SK-N-SH (cell line): ENCODE data around the gene RAB1B.

Source experiments
- CTCF ChIP-seq: fragments of 200-600 bp; sonication (generic); IDR thresholded peaks from 2 replicates; pipeline ENCODE4 v1.6.1; 2017; ENCODE audit warnings: antibody characterized with exemption, mild to moderate bottlenecking, moderate library complexity
- GATA2 ChIP-seq: sonication (generic); formaldehyde crosslinking; IDR thresholded peaks from 2 replicates; pipeline ENCODE4 v1.5.0; 2020; ENCODE audit warnings: mild to moderate bottlenecking, missing genetic modification reagents
- NFIC ChIP-seq: IDR thresholded peaks from 2 replicates; pipeline ENCODE4 v1.4.0; 2012; ENCODE audit warnings: borderline replicate concordance
- NRF1 ChIP-seq: IDR thresholded peaks from 2 replicates; pipeline ENCODE4 v1.6.1; 2012; ENCODE audit warnings: low read depth, mild to moderate bottlenecking, low read length
- POLR2AphosphoS5 ChIP-seq: IDR thresholded peaks from 2 replicates; pipeline ENCODE4 v1.6.1; 2012; ENCODE audit warnings: low read depth, low read length
- RCOR1 ChIP-seq: fragments of 150-350 bp; IDR thresholded peaks from 2 replicates; pipeline ENCODE4 v1.6.1; 2017; ENCODE audit warnings: antibody characterized with exemption, low read length
- RXRA ChIP-seq: IDR thresholded peaks from 2 replicates; pipeline ENCODE4 v1.4.0; 2012; ENCODE audit warnings: low read depth, mild to moderate bottlenecking, borderline replicate concordance
- SIN3A ChIP-seq: IDR thresholded peaks from 2 replicates; pipeline ENCODE4 v1.6.1; 2012; ENCODE audit warnings: low read depth, mild to moderate bottlenecking, low read length, moderate library complexity, borderline replicate concordance
- SMC3 ChIP-seq: IDR thresholded peaks from 2 replicates; pipeline ENCODE4 v1.6.1; 2012; ENCODE audit warnings: low read depth, low read length, improper control_type of control experiment

- no peak for TF ChIP-seq CTCF
- no peak for TF ChIP-seq SIN3A
- TF ChIP-seq RCOR1 = no peak
- TF ChIP-seq SMC3 = no peak
- no peak for TF ChIP-seq GATA2 (CRISPR knock-in tag)
- TF ChIP-seq POLR2AphosphoS5 = no peak
- TF ChIP-seq NFIC = no peak
- no peak for TF ChIP-seq RXRA
- no peak for TF ChIP-seq NRF1
Observed at GRCh38 chr11:66239511-66239910, 28.9 kb upstream of the RAB1B start.
